GM12878 (cell line): Measurements from ENCODE around the gene TIE1. TPM values are rescaled to one million over a fixed set of nuclear protein-coding genes. Genes with fewer than 3 reads are reported as not detected.

Source experiments
- ATAC-seq: fragments of 200-7000 bp; cut with Tn5 transposase; 3 replicates; pipeline ENCODE4 v1.9.1; 2020; ENCODE audit warnings: mild to moderate bottlenecking, moderate library complexity
- BruUV-seq: library from RNA; stranded (reverse); fragments of 400-500 nt; replicated peaks from 2 replicates; lab custom pipeline; 2021; lab: Mats Ljungman, UMichigan
- CTCF ChIA-PET: fragments of 300-600 bp; sonication (Branson Sonifier 250); formaldehyde crosslinking; extraction: SDS; loops from one replicate; lab custom pipeline; 2021; ENCODE audit warnings: inconsistent platforms; lab: Yijun Ruan, JAX
- POLR2A ChIA-PET: fragments of 350-600 bp; formaldehyde crosslinking; extraction: SDS; loops from one replicate; lab custom pipeline; 2021; ENCODE audit warnings: inconsistent platforms; lab: Charles Lee
- RAD21 ChIA-PET: fragments of 300-600 bp; sonication (Branson Sonifier 250); formaldehyde crosslinking; loops from one replicate; lab custom pipeline; 2023; ENCODE audit warnings: antibody characterized with exemption; ENCODE audit not compliant: unreplicated experiment; lab: Charles Lee
- SMC1A ChIA-PET: fragments of 300-600 bp; sonication (Branson Sonifier 250); formaldehyde crosslinking; loops from one replicate; lab custom pipeline; 2023; ENCODE audit not compliant: unreplicated experiment, uncharacterized antibody; lab: Charles Lee
- DNase-seq: peaks from one replicate; pipeline ENCODE4 v3.0.0-alpha.2; 2011; ENCODE audit warnings: low read depth, low spot score
- FAIRE-seq: peaks from 3 replicates; lab custom pipeline; 2011; peaks lifted over from hg19 to GRCh38; lab: Jason Lieb, UNC
- H2AFZ ChIP-seq: 2 replicates; pipeline ENCODE4 v1.6.0; 2011; ENCODE audit warnings: low read depth, low read length, control low read depth; ENCODE audit not compliant: control insufficient read depth
- H3K27ac ChIP-seq: 2 replicates; pipeline ENCODE4 v1.5.1; 2011; ENCODE audit warnings: control low read depth; ENCODE audit not compliant: control insufficient read depth, insufficient read depth
- H3K27me3 ChIP-seq, 2 experiments: replicated peaks in 1 of 2; 2 replicates each; pipeline versions ENCODE4 v1.6.0 to v1.6.1; 2011; ENCODE audit warnings: low read length in 1 of 2; ENCODE audit not compliant: control insufficient read depth in 2 of 2, insufficient read depth in 2 of 2
- H3K36me3 ChIP-seq, 2 experiments: 2 replicates each; pipeline ENCODE4 v1.5.1; 2011; ENCODE audit warnings: low read length in 1 of 2; ENCODE audit not compliant: control insufficient read depth in 2 of 2, insufficient read depth in 2 of 2
- H3K4me1 ChIP-seq: 2 replicates; pipeline ENCODE4 v1.6.1; 2011; ENCODE audit warnings: mild to moderate bottlenecking, low read length, moderate library complexity, mixed read lengths; ENCODE audit not compliant: control insufficient read depth, insufficient read depth
- H3K4me2 ChIP-seq: 2 replicates; pipeline ENCODE4 v1.6.0; 2011; ENCODE audit warnings: control low read depth; ENCODE audit not compliant: control insufficient read depth, insufficient read depth
- H3K4me3 ChIP-seq: fragments of 200-600 bp; sonication (generic); 2 replicates; pipeline ENCODE4 v1.5.1; 2016
- H3K79me2 ChIP-seq: 2 replicates; pipeline ENCODE4 v1.6.0; 2011; ENCODE audit warnings: low read length; ENCODE audit not compliant: control insufficient read depth, insufficient read depth
- H3K9ac ChIP-seq: 2 replicates; pipeline ENCODE4 v1.8.0; 2011; ENCODE audit warnings: low read length, control low read depth, mixed read lengths; ENCODE audit not compliant: control insufficient read depth, insufficient read depth
- H3K9me3 ChIP-seq: replicated peaks from 3 replicates; pipeline ENCODE4 v1.5.1; 2011; ENCODE audit warnings: mild to moderate bottlenecking, low read length; ENCODE audit not compliant: control insufficient read depth, insufficient read depth
- H4K20me1 ChIP-seq: 2 replicates; pipeline ENCODE4 v1.6.0; 2011; ENCODE audit not compliant: control insufficient read depth, insufficient read depth
- ASH2L ChIP-seq: fragments of 300-600, 200-600 bp; sonication (generic); IDR thresholded peaks from 2 replicates; pipeline ENCODE4 v1.6.1; 2017; ENCODE audit warnings: low read depth, mild to moderate bottlenecking, borderline replicate concordance
- ATF7 ChIP-seq: fragments of 450-650 bp; IDR thresholded peaks from 2 replicates; pipeline ENCODE4 v1.6.1; 2016; ENCODE audit warnings: low read depth, mild to moderate bottlenecking
- HDAC2 ChIP-seq: fragments of 200-600 bp; sonication (generic); IDR thresholded peaks from 2 replicates; pipeline ENCODE4 v1.6.1; 2017
- HDAC6 ChIP-seq: fragments of 200-600 bp; sonication (generic); IDR thresholded peaks from one replicate; pipeline ENCODE4 v1.8.0; 2017; ENCODE audit warnings: antibody characterized with exemption; ENCODE audit not compliant: unreplicated experiment
- NFXL1 ChIP-seq: fragments of 450-650 bp; IDR thresholded peaks from 2 replicates; pipeline ENCODE4 v1.6.1; 2017; ENCODE audit warnings: antibody characterized with exemption, mild to moderate bottlenecking, borderline replicate concordance
- NKRF ChIP-seq: fragments of 450-650 bp; conservative IDR thresholded peaks from 2 replicates; pipeline ENCODE4 v1.6.1; 2017; ENCODE audit warnings: mild to moderate bottlenecking, moderate library complexity
- POLR2A ChIP-seq: IDR thresholded peaks from 2 replicates; pipeline ENCODE4 v1.6.1; 2011; ENCODE audit warnings: low read depth, mild to moderate bottlenecking, low read length
- POLR2AphosphoS5 ChIP-seq: IDR thresholded peaks from 2 replicates; pipeline ENCODE4 v1.6.1; 2011; ENCODE audit warnings: mild to moderate bottlenecking, low read length, inconsistent platforms
- SRF ChIP-seq, 2 experiments: IDR thresholded peaks; 2 replicates each; pipeline ENCODE4 v1.6.1; 2011; ENCODE audit warnings: low read depth in 2 of 2, low read length in 2 of 2, mild to moderate bottlenecking in 1 of 2, moderate library complexity in 1 of 2
- WGBS: methylation state at CpG from one replicate; pipeline ENCODE4 v1.1.6; 2016; ENCODE audit warnings: low lambda C conversion rate; ENCODE audit not compliant: insufficient replicate concordance, insufficient coverage; ENCODE audit errors: missing lambda C conversion rate; 5-methylcytosine and 5-hydroxymethylcytosine counted together
- in situ Hi-C: fragments of 300-500 bp; cut with MboI; formaldehyde crosslinking; loops from 9 replicates; pipeline ENCODE4 v1.14.3; 2018; ENCODE audit warnings: mixed read lengths
- intact Hi-C: fragments of 100-400 bp; cut with micrococcal nuclease; formaldehyde crosslinking; loops from one replicate; pipeline ENCODE4 v1.14.2; 2022; ENCODE audit not compliant: unreplicated experiment
- polyA plus RNA-seq, 11 experiments: library from polyadenylated mRNA; depleted of rRNA in 4 of 11; unstranded in 6 of 11; stranded (reverse) in 5 of 11; fragments of >200 nt; fragmentation: Nextera tagmentation in 4 of 11; fragmentation: Illumina TruSeq in 1 of 11; extraction: Ambion mirVana in 4 of 11; extraction: Trizol in 1 of 11; gene quantifications; 1 replicate in 1 of 11; 2 replicates in 10 of 11; pipeline versions ENCODE4 v1.2.1 to v1.2.3, GENCODE V29; 2011 to 2016; ENCODE audit warnings: inconsistent platforms in 2 of 11, missing spikeins in 2 of 11, low read depth in 1 of 11
- total RNA-seq, 4 experiments: library from RNA; depleted of rRNA in 3 of 4; stranded (reverse); fragments of >200 nt in 3 of 4; fragmentation: Illumina TruSeq in 1 of 4; extraction: Trizol in 1 of 4; gene quantifications; 2 replicates each; pipeline versions ENCODE4 v1.2.1 to v1.2.3, GENCODE V29; 2013 to 2021

The TIE1 gene
- total and polyA plus RNA-seq, 10 of the 15 experiments (the other 5 are each of a cell fraction or from before 2014, with no cell fraction given), result 0.26 to 3.9 (median 1.3) TPM

GRCh38 chr1:43354936-43355335 lies 54.2 kb downstream of the TIE1 start:
- no peak for ATAC-seq
- no TSS peak for BruUV-seq
- SMC1A ChIA-PET, result interaction anchor here (0.5 to 1.1 kb wide), 4 partner anchors 12 to 280 kb away, joined by 3 to 4 read pairs (median 4); no protein-coding TSS in a partner anchor
- no peak for DNase-seq
- Histone ChIP-seq H3K27ac (no peak overlapping the region), H3K79me2 (peaks cover 17% of the 10 kb centered on the region), H4K20me1 (no peaks in the 10 kb centered on the region), H3K4me1 (no peaks in the 10 kb centered on the region), H3K9ac (no peak overlapping the region), H2AFZ (no peak overlapping the region), H3K9me3 (no peaks in the 10 kb centered on the region), H3K4me3 (no peak overlapping the region), H3K27me3 (no peaks in the 10 kb centered on the region), H3K36me3 (no peaks in the 10 kb centered on the region), H3K4me2 (no peak overlapping the region)
- CTCF ChIA-PET, result interaction anchor here (1.3 to 1.6 kb wide), 2 partner anchors 115 to 127 kb away, joined by 5 read pairs; no protein-coding TSS in a partner anchor
- intact Hi-C loops, result no loop called here
- in situ Hi-C loops, result no loop called here
- TF ChIP-seq HDAC2, result no peak
- no peak for TF ChIP-seq NFXL1
- TF ChIP-seq SRF (IDR thresholded peaks at IDR 0.05; ENCODE audit: low read depth in 2 of 2, low read length in 2 of 2), result no peak
- no peak for TF ChIP-seq POLR2AphosphoS5
- TF ChIP-seq POLR2A, result no peak
- TF ChIP-seq ASH2L, result no peak
- TF ChIP-seq ATF7, result no peak
- TF ChIP-seq NKRF, result no peak
- no peak for TF ChIP-seq HDAC6
- POLR2A ChIA-PET, result interaction anchor here (0.7 kb wide), 1 partner anchor 66 kb away, joined by 5 read pairs; no protein-coding TSS in a partner anchor
- RAD21 ChIA-PET, result interaction anchor here (2.2 kb wide), 1 partner anchor 116 kb away, joined by 6 read pairs; no protein-coding TSS in a partner anchor
- no CpG with 5 or more reads among the region's 2 CpGs for WGBS
- FAIRE-seq, result no peak
